HCT116 (cell line): Measurements from ENCODE around the gene INPP5F. TPM values are rescaled to one million over a fixed set of nuclear protein-coding genes. Genes with fewer than 3 reads are reported as not detected.

ENCODE experiments used
- ATAC-seq: fragments of 200-7000 bp; cut with Tn5 transposase; 2 replicates; pipeline ENCODE4 v1.9.1; 2020; ENCODE audit warnings: mild to moderate bottlenecking, moderate library complexity
- BruUV-seq: library from RNA; stranded (reverse); fragments of 400-500 nt; replicated peaks from 2 replicates; lab custom pipeline; 2021; lab: Mats Ljungman, UMichigan
- CTCF ChIA-PET: fragments of 300-600 bp; sonication (Branson Sonifier 250); formaldehyde crosslinking; loops from one replicate; lab custom pipeline; 2021; ENCODE audit warnings: antibody characterized with exemption; lab: Charles Lee
- POLR2A ChIA-PET: fragments of 300-600, 350-600 bp; sonication (Branson Sonifier 250); formaldehyde crosslinking; loops from one replicate; lab custom pipeline; 2021; ENCODE audit warnings: antibody characterized with exemption; lab: Charles Lee
- RAD21 ChIA-PET, 2 experiments: fragments of 300-600 bp; sonication (Branson Sonifier 250); formaldehyde crosslinking; loops; one replicate each; lab custom pipeline; 2023; ENCODE audit warnings: low total read pairs in 2 of 2; ENCODE audit not compliant: uncharacterized antibody in 2 of 2, unreplicated experiment in 2 of 2, low non-redundant PET in 1 of 2; lab: Charles Lee
- DNase-seq: peaks from one replicate; pipeline ENCODE4 v3.0.0-alpha.2; 2010; ENCODE audit warnings: low read depth, low spot score
- H2AFZ ChIP-seq: fragments of 200-600 bp; shearing (Covaris generic), sonication (generic); 2 replicates; pipeline ENCODE4 v1.6.1; 2017; ENCODE audit warnings: low read depth, mixed run types, mixed read lengths, antibody characterized with exemption, low read length; ENCODE audit not compliant: poor library complexity, severe bottlenecking
- H3K27ac ChIP-seq: 2 replicates; pipeline ENCODE4 v1.5.1; 2012; ENCODE audit warnings: low read depth, low read length
- H3K27me3 ChIP-seq: fragments of 200-600 bp; sonication (generic); 2 replicates; pipeline ENCODE4 v1.6.1; 2016; ENCODE audit warnings: mixed run types, low read length, mixed read lengths; ENCODE audit not compliant: insufficient read depth
- H3K36me3 ChIP-seq, 2 experiments: fragments of 200-500 bp in 1 of 2; fragments of 200-600 bp in 1 of 2; sonication (Bioruptor generic) in 1 of 2; sonication (generic) in 1 of 2; 2 replicates each; pipeline versions ENCODE4 v1.5.1 to v1.6.1; 2014 to 2016; ENCODE audit warnings: low read length in 2 of 2, inconsistent platforms in 1 of 2, mixed read lengths in 1 of 2, mixed run types in 1 of 2; ENCODE audit not compliant: insufficient read depth in 2 of 2, control insufficient read depth in 1 of 2
- H3K4me1 ChIP-seq, 2 experiments: fragments of 200-600 bp in 1 of 2; sonication (generic) in 1 of 2; 2 replicates each; pipeline versions ENCODE4 v1.5.1 to v1.6.1; 2012 to 2017; ENCODE audit warnings: low read length in 2 of 2, inconsistent platforms in 1 of 2, mild to moderate bottlenecking in 1 of 2, mixed read lengths in 1 of 2, mixed run types in 1 of 2, moderate library complexity in 1 of 2; ENCODE audit not compliant: insufficient read depth in 2 of 2, control insufficient read depth in 1 of 2
- H3K4me2 ChIP-seq: fragments of 200-600 bp; sonication (generic); 2 replicates; pipeline ENCODE4 v1.6.1; 2017; ENCODE audit warnings: mixed run types, low read length, mixed read lengths
- H3K4me3 ChIP-seq, 2 experiments: fragments of 200-600 bp in 1 of 2; sonication (generic) in 1 of 2; replicated peaks in 1 of 2; 2 replicates each; pipeline ENCODE4 v1.5.1; 2011 to 2016; ENCODE audit warnings: low read length in 2 of 2, control low read depth in 1 of 2, low read depth in 1 of 2, mild to moderate bottlenecking in 1 of 2, mixed read lengths in 1 of 2, mixed run types in 1 of 2
- H3K79me2 ChIP-seq: fragments of 200-600 bp; sonication (generic); 2 replicates; pipeline ENCODE4 v1.6.1; 2017; ENCODE audit warnings: mild to moderate bottlenecking, mixed run types, low read length, moderate library complexity, mixed read lengths; ENCODE audit not compliant: insufficient read depth
- H3K9ac ChIP-seq: fragments of 200-600 bp; sonication (generic); 2 replicates; pipeline ENCODE4 v1.6.1; 2016; ENCODE audit warnings: low read length, mixed read lengths
- H3K9me2 ChIP-seq: fragments of 200-600 bp; sonication (generic), shearing (Covaris generic); 2 replicates; pipeline ENCODE4 v1.6.1; 2017; ENCODE audit warnings: mixed run types, mild to moderate bottlenecking, moderate library complexity; ENCODE audit not compliant: insufficient read depth
- H3K9me3 ChIP-seq, 2 experiments: fragments of 200-500 bp in 1 of 2; fragments of 200-600 bp in 1 of 2; sonication (Bioruptor generic) in 1 of 2; sonication (generic) in 1 of 2; 2 replicates each; pipeline ENCODE4 v1.6.1; 2014 to 2017; ENCODE audit warnings: low read length in 2 of 2, mixed read lengths in 2 of 2, inconsistent platforms in 1 of 2, low read depth in 1 of 2, mild to moderate bottlenecking in 1 of 2, mixed run types in 1 of 2, moderate library complexity in 1 of 2; ENCODE audit not compliant: control insufficient read depth in 1 of 2, insufficient read depth in 1 of 2
- H4K20me1 ChIP-seq: fragments of 200-600 bp; sonication (generic), shearing (Covaris generic); 2 replicates; pipeline ENCODE4 v1.6.1; 2017; ENCODE audit warnings: mixed run types, mild to moderate bottlenecking, moderate library complexity; ENCODE audit not compliant: insufficient read depth
- CBX3 ChIP-seq: IDR thresholded peaks from 2 replicates; pipeline ENCODE4 v1.6.1; 2012; ENCODE audit warnings: low read depth
- CEBPB ChIP-seq: IDR thresholded peaks from 2 replicates; pipeline ENCODE4 v1.6.1; 2012; ENCODE audit warnings: low read depth
- EGR1 ChIP-seq: IDR thresholded peaks from 2 replicates; pipeline ENCODE4 v1.6.1; 2012; ENCODE audit warnings: low read depth
- EZH2 ChIP-seq: fragments of 200-600 bp; sonication (generic); IDR thresholded peaks from 2 replicates; pipeline ENCODE4 v1.6.1; 2017; ENCODE audit warnings: antibody characterized with exemption, mixed run types
- EZH2phosphoT487 ChIP-seq: fragments of 200-600 bp; IDR thresholded peaks from 2 replicates; pipeline ENCODE4 v1.6.1; 2018; ENCODE audit warnings: antibody characterized with exemption, borderline replicate concordance
- FOSL1 ChIP-seq: IDR thresholded peaks from 2 replicates; pipeline ENCODE4 v1.6.1; 2012; ENCODE audit warnings: low read depth
- JUND ChIP-seq: IDR thresholded peaks from 2 replicates; pipeline ENCODE4 v1.6.1; 2012
- MAX ChIP-seq: IDR thresholded peaks from 2 replicates; pipeline ENCODE4 v1.6.1; 2012
- POLR2A ChIP-seq: IDR thresholded peaks from 2 replicates; pipeline ENCODE4 v1.7.0; 2011; ENCODE audit warnings: borderline replicate concordance; ENCODE audit not compliant: insufficient read depth, insufficient read length; ENCODE audit errors: extremely low read depth
- POLR2AphosphoS5 ChIP-seq: IDR thresholded peaks from 2 replicates; pipeline ENCODE4 v1.6.1; 2011; ENCODE audit warnings: mild to moderate bottlenecking, low read depth, low read length, moderate library complexity
- RAD21 ChIP-seq: IDR thresholded peaks from 2 replicates; pipeline ENCODE4 v1.6.1; 2012; ENCODE audit warnings: low read depth, mild to moderate bottlenecking
- SIN3A ChIP-seq: IDR thresholded peaks from 2 replicates; pipeline ENCODE4 v1.6.1; 2012; ENCODE audit warnings: low read depth
- SRF ChIP-seq: IDR thresholded peaks from 2 replicates; pipeline ENCODE4 v1.6.1; 2012; ENCODE audit warnings: low read depth
- YY1 ChIP-seq: IDR thresholded peaks from 2 replicates; pipeline ENCODE4 v1.6.1; 2011; ENCODE audit warnings: low read length, low read depth, moderate library complexity, mild to moderate bottlenecking; ENCODE audit not compliant: insufficient replicate concordance; ENCODE audit errors: extremely low read depth
- ZFX ChIP-seq: fragments of 450-650 bp; IDR thresholded peaks from 2 replicates; pipeline ENCODE4 v1.6.1; 2017
- intact Hi-C: fragments of 100-400 bp; cut with micrococcal nuclease; formaldehyde crosslinking; loops from 2 replicates; pipeline ENCODE4 v1.10.0; 2022
- total RNA-seq: library from RNA; stranded (reverse); gene quantifications from one replicate; pipeline ENCODE4 v1.2.1, GENCODE V29; 2021; ENCODE audit not compliant: unreplicated experiment
- TF ChIP-seq, protein P1 (sequence below): IDR thresholded peaks from 2 replicates; pipeline ENCODE4 v1.6.1; 2011; ENCODE audit warnings: mild to moderate bottlenecking, low read length, moderate library complexity; ENCODE audit not compliant: insufficient replicate concordance; ENCODE audit errors: extremely low read depth
- TF ChIP-seq, protein P2 (sequence below): IDR thresholded peaks from 2 replicates; pipeline ENCODE4 v1.6.1; 2012; ENCODE audit warnings: low read depth
- TF ChIP-seq, protein P3 (sequence below): IDR thresholded peaks from 2 replicates; pipeline ENCODE4 v1.6.1; 2012

The INPP5F gene
- total RNA-seq, 1 experiment from 2014 or later: 21.6 TPM

DNA sequence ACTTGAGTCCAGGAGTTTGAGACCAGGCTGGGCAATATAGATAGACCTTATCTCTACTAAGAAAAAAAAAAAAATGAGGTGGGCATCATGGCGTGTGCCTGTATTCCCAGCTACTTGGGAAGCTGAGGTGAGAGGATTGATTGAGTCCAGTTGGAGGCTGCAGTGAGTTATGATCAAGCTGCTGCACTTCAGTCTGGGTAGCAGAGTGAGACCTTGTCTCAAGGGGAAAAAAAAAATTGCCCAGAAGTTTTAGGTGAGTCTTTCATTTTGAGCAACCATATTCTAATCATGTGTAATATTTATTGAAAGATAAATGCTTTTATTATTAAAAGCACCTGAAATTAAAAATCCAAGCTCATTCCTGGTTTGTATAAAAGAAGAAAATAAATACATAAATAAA, 13.1 kb downstream of the INPP5F start (continued):
- TF ChIP-seq RAD21: no peak
- TF ChIP-seq SIN3A: no peak

- ATAC-seq (no peak), DNase-seq (no peak)
- no TSS peak for BruUV-seq
- CTCF ChIA-PET: no interaction called here
- Histone ChIP-seq H3K27me3 (no peaks in the 10 kb centered on the region), H3K9ac (no peak overlapping the region), H3K4me3 (no peak overlapping the region), H3K79me2 (peaks cover 28% of the 10 kb centered on the region)
- TF ChIP-seq, protein P1, sequence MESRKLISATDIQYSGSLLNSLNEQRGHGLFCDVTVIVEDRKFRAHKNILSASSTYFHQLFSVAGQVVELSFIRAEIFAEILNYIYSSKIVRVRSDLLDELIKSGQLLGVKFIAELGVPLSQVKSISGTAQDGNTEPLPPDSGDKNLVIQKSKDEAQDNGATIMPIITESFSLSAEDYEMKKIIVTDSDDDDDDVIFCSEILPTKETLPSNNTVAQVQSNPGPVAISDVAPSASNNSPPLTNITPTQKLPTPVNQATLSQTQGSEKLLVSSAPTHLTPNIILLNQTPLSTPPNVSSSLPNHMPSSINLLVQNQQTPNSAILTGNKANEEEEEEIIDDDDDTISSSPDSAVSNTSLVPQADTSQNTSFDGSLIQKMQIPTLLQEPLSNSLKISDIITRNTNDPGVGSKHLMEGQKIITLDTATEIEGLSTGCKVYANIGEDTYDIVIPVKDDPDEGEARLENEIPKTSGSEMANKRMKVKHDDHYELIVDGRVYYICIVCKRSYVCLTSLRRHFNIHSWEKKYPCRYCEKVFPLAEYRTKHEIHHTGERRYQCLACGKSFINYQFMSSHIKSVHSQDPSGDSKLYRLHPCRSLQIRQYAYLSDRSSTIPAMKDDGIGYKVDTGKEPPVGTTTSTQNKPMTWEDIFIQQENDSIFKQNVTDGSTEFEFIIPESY: no peak
- TF ChIP-seq MAX: no peak
- TF ChIP-seq, protein P2, sequence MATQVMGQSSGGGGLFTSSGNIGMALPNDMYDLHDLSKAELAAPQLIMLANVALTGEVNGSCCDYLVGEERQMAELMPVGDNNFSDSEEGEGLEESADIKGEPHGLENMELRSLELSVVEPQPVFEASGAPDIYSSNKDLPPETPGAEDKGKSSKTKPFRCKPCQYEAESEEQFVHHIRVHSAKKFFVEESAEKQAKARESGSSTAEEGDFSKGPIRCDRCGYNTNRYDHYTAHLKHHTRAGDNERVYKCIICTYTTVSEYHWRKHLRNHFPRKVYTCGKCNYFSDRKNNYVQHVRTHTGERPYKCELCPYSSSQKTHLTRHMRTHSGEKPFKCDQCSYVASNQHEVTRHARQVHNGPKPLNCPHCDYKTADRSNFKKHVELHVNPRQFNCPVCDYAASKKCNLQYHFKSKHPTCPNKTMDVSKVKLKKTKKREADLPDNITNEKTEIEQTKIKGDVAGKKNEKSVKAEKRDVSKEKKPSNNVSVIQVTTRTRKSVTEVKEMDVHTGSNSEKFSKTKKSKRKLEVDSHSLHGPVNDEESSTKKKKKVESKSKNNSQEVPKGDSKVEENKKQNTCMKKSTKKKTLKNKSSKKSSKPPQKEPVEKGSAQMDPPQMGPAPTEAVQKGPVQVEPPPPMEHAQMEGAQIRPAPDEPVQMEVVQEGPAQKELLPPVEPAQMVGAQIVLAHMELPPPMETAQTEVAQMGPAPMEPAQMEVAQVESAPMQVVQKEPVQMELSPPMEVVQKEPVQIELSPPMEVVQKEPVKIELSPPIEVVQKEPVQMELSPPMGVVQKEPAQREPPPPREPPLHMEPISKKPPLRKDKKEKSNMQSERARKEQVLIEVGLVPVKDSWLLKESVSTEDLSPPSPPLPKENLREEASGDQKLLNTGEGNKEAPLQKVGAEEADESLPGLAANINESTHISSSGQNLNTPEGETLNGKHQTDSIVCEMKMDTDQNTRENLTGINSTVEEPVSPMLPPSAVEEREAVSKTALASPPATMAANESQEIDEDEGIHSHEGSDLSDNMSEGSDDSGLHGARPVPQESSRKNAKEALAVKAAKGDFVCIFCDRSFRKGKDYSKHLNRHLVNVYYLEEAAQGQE: no peak
- no peak for TF ChIP-seq SIN3A
- no peak for TF ChIP-seq YY1
- TF ChIP-seq POLR2AphosphoS5: no peak
- no peak for TF ChIP-seq POLR2A
- no peak for TF ChIP-seq EZH2
- TF ChIP-seq FOSL1: no peak
- no peak for TF ChIP-seq CBX3
- TF ChIP-seq EZH2phosphoT487: no peak
- no peak for TF ChIP-seq CEBPB
- TF ChIP-seq, protein P3, sequence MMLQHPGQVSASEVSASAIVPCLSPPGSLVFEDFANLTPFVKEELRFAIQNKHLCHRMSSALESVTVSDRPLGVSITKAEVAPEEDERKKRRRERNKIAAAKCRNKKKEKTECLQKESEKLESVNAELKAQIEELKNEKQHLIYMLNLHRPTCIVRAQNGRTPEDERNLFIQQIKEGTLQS: no peak
- no peak for TF ChIP-seq SRF
- TF ChIP-seq ZFX: no peak
- TF ChIP-seq JUND: no peak
- TF ChIP-seq EGR1: no peak
- TF ChIP-seq, all 23 proteins: peak for 0
- no peak overlapping the region for H3K4me2 ChIP-seq
- intact Hi-C loops: no loop called here
- H3K9me3 ChIP-seq: no peaks in the 10 kb centered on the region
- no peaks in the 10 kb centered on the region for H3K9me2 ChIP-seq
- no peak overlapping the region for H3K27ac ChIP-seq
- ChIA-PET RAD21 (no interaction called here), POLR2A (no interaction called here)
- peaks cover 30 to 54% of the 10 kb centered on the region in 2 experiments for H3K4me1 ChIP-seq
- no peaks in the 10 kb centered on the region for H4K20me1 ChIP-seq
- no peak overlapping the region for H2AFZ ChIP-seq
- no peaks in the 10 kb centered on the region for H3K36me3 ChIP-seq
These were observed 14.2 kb downstream of the INPP5F start for GRCh38 chr10:119740096-119740495.
